K562 (cell line): ENCODE data around the gene APC. TPM values are rescaled to one million over a fixed set of nuclear protein-coding genes. Genes with fewer than 3 reads are reported as not detected.

ENCODE experiments used
- JUN ChIP-seq, 2 experiments: sonication (generic) in 1 of 2; formaldehyde crosslinking in 1 of 2; IDR thresholded peaks; 2 replicates each; pipeline versions ENCODE4 v1.6.1 to v1.8.0; 2012 to 2022; ENCODE audit warnings: borderline replicate concordance in 2 of 2, mild to moderate bottlenecking in 2 of 2, improper control_type of control experiment in 1 of 2, low read depth in 1 of 2, low read length in 1 of 2, missing genetic modification reagents in 1 of 2
- NRF1 ChIP-seq, 2 experiments: fragments of 450-650 bp; IDR thresholded peaks in 1 of 2; conservative IDR thresholded peaks in 1 of 2; 2 replicates each; pipeline ENCODE4 v1.6.1; 2014; ENCODE audit warnings: mild to moderate bottlenecking in 2 of 2
- TCFL5 ChIP-seq: fragments of 250-450 bp; sonication (Bioruptor Pico); conservative IDR thresholded peaks from 2 replicates; pipeline ENCODE4 v1.6.1; 2021; ENCODE audit warnings: mild to moderate bottlenecking, moderate library complexity, matching md5 sums
- ZNF24 ChIP-seq: fragments of 450-650 bp; IDR thresholded peaks from 2 replicates; pipeline ENCODE4 v1.6.1; 2016
- polyA plus RNA-seq, 8 experiments: library from polyadenylated mRNA; depleted of rRNA in 4 of 8; stranded (reverse) in 5 of 8; unstranded in 3 of 8; fragments of >200 nt; fragmentation: Nextera tagmentation in 2 of 8; fragmentation: Illumina TruSeq in 1 of 8; extraction: Ambion mirVana in 2 of 8; extraction: Trizol in 1 of 8; gene quantifications; 2 replicates each; pipeline versions ENCODE4 v1.2.1 to v1.2.3, GENCODE V29; 2011 to 2014; ENCODE audit warnings: inconsistent platforms in 1 of 8, missing spikeins in 1 of 8
- total RNA-seq, 7 experiments: library from RNA; depleted of rRNA in 6 of 7; stranded (reverse); fragments of >200 nt in 6 of 7; fragmentation: Illumina TruSeq in 2 of 7; extraction: Trizol in 2 of 7; gene quantifications; 2 replicates each; pipeline versions ENCODE4 v1.2.1 to v1.2.3, GENCODE V29; 2011 to 2021; ENCODE audit warnings: low replicate concordance in 1 of 7
- TF ChIP-seq, protein P1 (sequence below): fragments of 450-650 bp; IDR thresholded peaks from 2 replicates; pipeline ENCODE4 v1.6.1; 2016; ENCODE audit warnings: antibody characterized with exemption
- TF ChIP-seq, protein P2 (sequence below): IDR thresholded peaks from 2 replicates; pipeline ENCODE4 v1.6.1; 2012; ENCODE audit warnings: low read depth, low read length, improper control_type of control experiment, borderline replicate concordance
- TF ChIP-seq, protein P3 (sequence below): IDR thresholded peaks from 3 replicates; pipeline ENCODE4 v1.6.1; 2011; ENCODE audit warnings: borderline replicate concordance, mild to moderate bottlenecking; ENCODE audit not compliant: insufficient read length, insufficient read depth
- TF ChIP-seq, protein P4 (sequence below): fragments of 450-650 bp; IDR thresholded peaks from 2 replicates; pipeline ENCODE4 v1.6.1; 2016; ENCODE audit warnings: mild to moderate bottlenecking, moderate library complexity

Gene APC
- total and polyA plus RNA-seq, 9 of the 15 experiments (the other 6 are each of a cell fraction or from before 2014, with no cell fraction given), result 5.7 to 29.5 (median 15.4) TPM

DNA sequence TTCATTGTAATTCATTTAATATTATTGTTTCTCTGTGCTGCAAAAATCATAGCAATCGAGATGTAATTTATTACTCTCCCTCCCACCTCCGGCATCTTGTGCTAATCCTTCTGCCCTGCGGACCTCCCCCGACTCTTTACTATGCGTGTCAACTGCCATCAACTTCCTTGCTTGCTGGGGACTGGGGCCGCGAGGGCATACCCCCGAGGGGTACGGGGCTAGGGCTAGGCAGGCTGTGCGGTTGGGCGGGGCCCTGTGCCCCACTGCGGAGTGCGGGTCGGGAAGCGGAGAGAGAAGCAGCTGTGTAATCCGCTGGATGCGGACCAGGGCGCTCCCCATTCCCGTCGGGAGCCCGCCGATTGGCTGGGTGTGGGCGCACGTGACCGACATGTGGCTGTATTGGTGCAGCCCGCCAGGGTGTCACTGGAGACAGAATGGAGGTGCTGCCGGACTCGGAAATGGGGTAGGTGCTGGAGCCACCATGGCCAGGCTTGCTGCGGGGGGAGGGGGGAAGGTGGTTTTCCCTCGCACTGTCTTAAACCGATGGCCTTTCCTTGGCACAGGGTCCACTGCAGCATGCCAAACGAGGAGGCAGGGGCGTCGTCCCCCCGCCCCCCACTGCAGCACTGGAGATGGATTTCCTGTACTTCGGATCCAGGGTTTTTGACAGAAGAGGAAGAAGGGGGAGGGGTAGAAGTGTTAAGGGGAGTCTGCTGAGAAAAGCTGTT is at the start of gene APC (continued):
- TF ChIP-seq TCFL5 (CRISPR knock-in tag), result no peak
- TF ChIP-seq, protein P1, sequence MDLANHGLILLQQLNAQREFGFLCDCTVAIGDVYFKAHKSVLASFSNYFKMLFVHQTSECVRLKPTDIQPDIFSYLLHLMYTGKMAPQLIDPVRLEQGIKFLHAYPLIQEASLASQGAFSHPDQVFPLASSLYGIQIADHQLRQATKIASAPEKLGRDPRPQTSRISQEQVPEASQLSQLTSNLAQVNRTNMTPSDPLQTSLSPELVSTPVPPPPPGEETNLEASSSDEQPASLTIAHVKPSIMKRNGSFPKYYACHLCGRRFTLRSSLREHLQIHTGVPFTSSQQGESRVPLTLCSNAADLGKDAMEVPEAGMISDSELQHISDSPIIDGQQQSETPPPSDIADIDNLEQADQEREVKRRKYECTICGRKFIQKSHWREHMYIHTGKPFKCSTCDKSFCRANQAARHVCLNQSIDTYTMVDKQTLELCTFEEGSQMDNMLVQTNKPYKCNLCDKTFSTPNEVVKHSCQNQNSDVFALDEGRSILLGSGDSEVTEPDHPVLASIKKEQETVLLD, result 0 out of 2 replicates have a peak, but pooled peaks have one; percentile 22
- TF ChIP-seq, protein P2, sequence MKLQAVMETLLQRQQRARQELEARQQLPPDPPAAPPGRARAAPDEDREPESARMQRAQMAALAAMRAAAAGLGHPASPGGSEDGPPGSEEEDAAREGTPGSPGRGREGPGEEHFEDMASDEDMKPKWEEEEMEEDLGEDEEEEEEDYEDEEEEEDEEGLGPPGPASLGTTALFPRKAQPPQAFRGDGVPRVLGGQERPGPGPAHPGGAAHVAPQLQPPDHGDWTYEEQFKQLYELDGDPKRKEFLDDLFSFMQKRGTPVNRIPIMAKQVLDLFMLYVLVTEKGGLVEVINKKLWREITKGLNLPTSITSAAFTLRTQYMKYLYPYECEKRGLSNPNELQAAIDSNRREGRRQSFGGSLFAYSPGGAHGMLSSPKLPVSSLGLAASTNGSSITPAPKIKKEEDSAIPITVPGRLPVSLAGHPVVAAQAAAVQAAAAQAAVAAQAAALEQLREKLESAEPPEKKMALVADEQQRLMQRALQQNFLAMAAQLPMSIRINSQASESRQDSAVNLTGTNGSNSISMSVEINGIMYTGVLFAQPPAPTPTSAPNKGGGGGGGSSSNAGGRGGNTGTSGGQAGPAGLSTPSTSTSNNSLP, result no peak
- TF ChIP-seq, protein P3, sequence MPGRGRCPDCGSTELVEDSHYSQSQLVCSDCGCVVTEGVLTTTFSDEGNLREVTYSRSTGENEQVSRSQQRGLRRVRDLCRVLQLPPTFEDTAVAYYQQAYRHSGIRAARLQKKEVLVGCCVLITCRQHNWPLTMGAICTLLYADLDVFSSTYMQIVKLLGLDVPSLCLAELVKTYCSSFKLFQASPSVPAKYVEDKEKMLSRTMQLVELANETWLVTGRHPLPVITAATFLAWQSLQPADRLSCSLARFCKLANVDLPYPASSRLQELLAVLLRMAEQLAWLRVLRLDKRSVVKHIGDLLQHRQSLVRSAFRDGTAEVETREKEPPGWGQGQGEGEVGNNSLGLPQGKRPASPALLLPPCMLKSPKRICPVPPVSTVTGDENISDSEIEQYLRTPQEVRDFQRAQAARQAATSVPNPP, result no peak
- TF ChIP-seq JUN (IDR thresholded peaks at IDR 0.05; ENCODE audit: borderline replicate concordance, low read depth, low read length), result peak; percentile 67; the same call in 1 of the 2 replicates
- peak; percentile 89; the same call in 1 of the 2 replicates for TF ChIP-seq JUN (CRISPR knock-in tag; IDR thresholded peaks at IDR 0.05; ENCODE audit: borderline replicate concordance)
- TF ChIP-seq NRF1 (conservative IDR thresholded peaks at IDR 0.05 in 1 of 2, IDR thresholded peaks at IDR 0.05 in 1 of 2), result peak in 1 of 2 experiments; percentile 40; a peak in 2 of 4 replicates
- 0 out of 2 replicates have a peak, but pooled peaks have one; percentile 18 for TF ChIP-seq ZNF24
- TF ChIP-seq, protein P4, sequence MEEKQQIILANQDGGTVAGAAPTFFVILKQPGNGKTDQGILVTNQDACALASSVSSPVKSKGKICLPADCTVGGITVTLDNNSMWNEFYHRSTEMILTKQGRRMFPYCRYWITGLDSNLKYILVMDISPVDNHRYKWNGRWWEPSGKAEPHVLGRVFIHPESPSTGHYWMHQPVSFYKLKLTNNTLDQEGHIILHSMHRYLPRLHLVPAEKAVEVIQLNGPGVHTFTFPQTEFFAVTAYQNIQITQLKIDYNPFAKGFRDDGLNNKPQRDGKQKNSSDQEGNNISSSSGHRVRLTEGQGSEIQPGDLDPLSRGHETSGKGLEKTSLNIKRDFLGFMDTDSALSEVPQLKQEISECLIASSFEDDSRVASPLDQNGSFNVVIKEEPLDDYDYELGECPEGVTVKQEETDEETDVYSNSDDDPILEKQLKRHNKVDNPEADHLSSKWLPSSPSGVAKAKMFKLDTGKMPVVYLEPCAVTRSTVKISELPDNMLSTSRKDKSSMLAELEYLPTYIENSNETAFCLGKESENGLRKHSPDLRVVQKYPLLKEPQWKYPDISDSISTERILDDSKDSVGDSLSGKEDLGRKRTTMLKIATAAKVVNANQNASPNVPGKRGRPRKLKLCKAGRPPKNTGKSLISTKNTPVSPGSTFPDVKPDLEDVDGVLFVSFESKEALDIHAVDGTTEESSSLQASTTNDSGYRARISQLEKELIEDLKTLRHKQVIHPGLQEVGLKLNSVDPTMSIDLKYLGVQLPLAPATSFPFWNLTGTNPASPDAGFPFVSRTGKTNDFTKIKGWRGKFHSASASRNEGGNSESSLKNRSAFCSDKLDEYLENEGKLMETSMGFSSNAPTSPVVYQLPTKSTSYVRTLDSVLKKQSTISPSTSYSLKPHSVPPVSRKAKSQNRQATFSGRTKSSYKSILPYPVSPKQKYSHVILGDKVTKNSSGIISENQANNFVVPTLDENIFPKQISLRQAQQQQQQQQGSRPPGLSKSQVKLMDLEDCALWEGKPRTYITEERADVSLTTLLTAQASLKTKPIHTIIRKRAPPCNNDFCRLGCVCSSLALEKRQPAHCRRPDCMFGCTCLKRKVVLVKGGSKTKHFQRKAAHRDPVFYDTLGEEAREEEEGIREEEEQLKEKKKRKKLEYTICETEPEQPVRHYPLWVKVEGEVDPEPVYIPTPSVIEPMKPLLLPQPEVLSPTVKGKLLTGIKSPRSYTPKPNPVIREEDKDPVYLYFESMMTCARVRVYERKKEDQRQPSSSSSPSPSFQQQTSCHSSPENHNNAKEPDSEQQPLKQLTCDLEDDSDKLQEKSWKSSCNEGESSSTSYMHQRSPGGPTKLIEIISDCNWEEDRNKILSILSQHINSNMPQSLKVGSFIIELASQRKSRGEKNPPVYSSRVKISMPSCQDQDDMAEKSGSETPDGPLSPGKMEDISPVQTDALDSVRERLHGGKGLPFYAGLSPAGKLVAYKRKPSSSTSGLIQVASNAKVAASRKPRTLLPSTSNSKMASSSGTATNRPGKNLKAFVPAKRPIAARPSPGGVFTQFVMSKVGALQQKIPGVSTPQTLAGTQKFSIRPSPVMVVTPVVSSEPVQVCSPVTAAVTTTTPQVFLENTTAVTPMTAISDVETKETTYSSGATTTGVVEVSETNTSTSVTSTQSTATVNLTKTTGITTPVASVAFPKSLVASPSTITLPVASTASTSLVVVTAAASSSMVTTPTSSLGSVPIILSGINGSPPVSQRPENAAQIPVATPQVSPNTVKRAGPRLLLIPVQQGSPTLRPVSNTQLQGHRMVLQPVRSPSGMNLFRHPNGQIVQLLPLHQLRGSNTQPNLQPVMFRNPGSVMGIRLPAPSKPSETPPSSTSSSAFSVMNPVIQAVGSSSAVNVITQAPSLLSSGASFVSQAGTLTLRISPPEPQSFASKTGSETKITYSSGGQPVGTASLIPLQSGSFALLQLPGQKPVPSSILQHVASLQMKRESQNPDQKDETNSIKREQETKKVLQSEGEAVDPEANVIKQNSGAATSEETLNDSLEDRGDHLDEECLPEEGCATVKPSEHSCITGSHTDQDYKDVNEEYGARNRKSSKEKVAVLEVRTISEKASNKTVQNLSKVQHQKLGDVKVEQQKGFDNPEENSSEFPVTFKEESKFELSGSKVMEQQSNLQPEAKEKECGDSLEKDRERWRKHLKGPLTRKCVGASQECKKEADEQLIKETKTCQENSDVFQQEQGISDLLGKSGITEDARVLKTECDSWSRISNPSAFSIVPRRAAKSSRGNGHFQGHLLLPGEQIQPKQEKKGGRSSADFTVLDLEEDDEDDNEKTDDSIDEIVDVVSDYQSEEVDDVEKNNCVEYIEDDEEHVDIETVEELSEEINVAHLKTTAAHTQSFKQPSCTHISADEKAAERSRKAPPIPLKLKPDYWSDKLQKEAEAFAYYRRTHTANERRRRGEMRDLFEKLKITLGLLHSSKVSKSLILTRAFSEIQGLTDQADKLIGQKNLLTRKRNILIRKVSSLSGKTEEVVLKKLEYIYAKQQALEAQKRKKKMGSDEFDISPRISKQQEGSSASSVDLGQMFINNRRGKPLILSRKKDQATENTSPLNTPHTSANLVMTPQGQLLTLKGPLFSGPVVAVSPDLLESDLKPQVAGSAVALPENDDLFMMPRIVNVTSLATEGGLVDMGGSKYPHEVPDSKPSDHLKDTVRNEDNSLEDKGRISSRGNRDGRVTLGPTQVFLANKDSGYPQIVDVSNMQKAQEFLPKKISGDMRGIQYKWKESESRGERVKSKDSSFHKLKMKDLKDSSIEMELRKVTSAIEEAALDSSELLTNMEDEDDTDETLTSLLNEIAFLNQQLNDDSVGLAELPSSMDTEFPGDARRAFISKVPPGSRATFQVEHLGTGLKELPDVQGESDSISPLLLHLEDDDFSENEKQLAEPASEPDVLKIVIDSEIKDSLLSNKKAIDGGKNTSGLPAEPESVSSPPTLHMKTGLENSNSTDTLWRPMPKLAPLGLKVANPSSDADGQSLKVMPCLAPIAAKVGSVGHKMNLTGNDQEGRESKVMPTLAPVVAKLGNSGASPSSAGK, result peak; percentile 96
